ENCODE data around the gene TP73.
"Not testable (repeated sequence)": the region's sequence is repeated elsewhere in the genome, so short reads cannot be mapped to it uniquely, and the experiment has no call there.

The TP73 gene

GRCh38 chr1:3618881-3619671, 33.2 kb upstream of the TP73 start:
- FAIRE-seq: no peak

GRCh38 chr1:3620708-3621107, 31.6 kb upstream of the TP73 start:
- no peak for FAIRE-seq

- peak; percentile 76 for FAIRE-seq
Observed at GRCh38 chr1:3621151-3621671, 31.1 kb upstream of the TP73 start.

GRCh38 chr1:3622102-3622501, 30.2 kb upstream of the TP73 start:
- not testable (repeated sequence) for FAIRE-seq

GRCh38 chr1:3623441-3624199, 28.7 kb upstream of the TP73 start:
- FAIRE-seq: no peak

- FAIRE-seq: no peak
Observed at GRCh38 chr1:3624200-3625136, 27.8 kb upstream of the TP73 start, which contains the start of gene TPRG1L. Gene TPRG1L, plus strand, starts transcription at chr1:3625015. Its CDS starts 58 bp downstream, at chr1:3625073.

GRCh38 chr1:3625151-3625907, 27.0 kb upstream of the TP73 start:
- no peak for FAIRE-seq

- FAIRE-seq: no peak
Observed at GRCh38 chr1:3626025-3626424, 26.3 kb upstream of the TP73 start.

GRCh38 chr1:3627515-3628253, 24.6 kb upstream of the TP73 start:
- no peak for FAIRE-seq

GRCh38 chr1:3628445-3628844, 23.9 kb upstream of the TP73 start:
- FAIRE-seq: no peak

GRCh38 chr1:3629561-3630160, 22.7 kb upstream of the TP73 start:
- FAIRE-seq: no peak

GRCh38 chr1:3630161-3630611, 22.1 kb upstream of the TP73 start:
- no peak for FAIRE-seq

- no peak for FAIRE-seq
Observed at GRCh38 chr1:3630914-3631313, 21.4 kb upstream of the TP73 start.

- FAIRE-seq: no peak
Observed at GRCh38 chr1:3631320-3632260, 20.7 kb upstream of the TP73 start.

- no peak for FAIRE-seq
Observed at GRCh38 chr1:3632298-3632697, 20.0 kb upstream of the TP73 start.

- no peak for FAIRE-seq
Observed at GRCh38 chr1:3632716-3633343, 19.5 kb upstream of the TP73 start.

GRCh38 chr1:3633344-3634058, 18.8 kb upstream of the TP73 start:
- no peak for FAIRE-seq
